Sigmoid colon (tissue), 3 donors: ENCODE results near the gene TFEB.

Source experiments
- CTCF ChIP-seq, 4 experiments: fragments of 450-650 bp in 3 of 4; fragments of 200-600 bp in 1 of 4; IDR thresholded peaks; one replicate each; pipeline ENCODE4 v1.5.1; 2016 to 2019; ENCODE audit warnings: antibody characterized with exemption in 4 of 4, mild to moderate bottlenecking in 3 of 4, moderate library complexity in 2 of 4
- POLR2A ChIP-seq, 2 donors: fragments of 450-650 bp; IDR thresholded peaks; one replicate each; pipeline ENCODE4 v1.6.1; 2016; ENCODE audit warnings: antibody characterized with exemption in 2 of 2, mild to moderate bottlenecking in 2 of 2, moderate library complexity in 2 of 2

GRCh38 chr6:41680182-41680965 is 55.0 kb downstream of the TFEB start:
- TF ChIP-seq CTCF (IDR thresholded peaks at IDR 0.05) (no peak), POLR2A (IDR thresholded peaks at IDR 0.05) (no peak)
